HG03432 (cell line): ENCODE measurements around the gene ALLC.

Source experiments
- ATAC-seq: cut with Tn5 transposase; IDR thresholded peaks from one replicate; pipeline ENCODE4 v1.9.1; 2021; ENCODE audit warnings: mild to moderate bottlenecking, moderate library complexity; ENCODE audit not compliant: unreplicated experiment

Gene ALLC

DNA sequence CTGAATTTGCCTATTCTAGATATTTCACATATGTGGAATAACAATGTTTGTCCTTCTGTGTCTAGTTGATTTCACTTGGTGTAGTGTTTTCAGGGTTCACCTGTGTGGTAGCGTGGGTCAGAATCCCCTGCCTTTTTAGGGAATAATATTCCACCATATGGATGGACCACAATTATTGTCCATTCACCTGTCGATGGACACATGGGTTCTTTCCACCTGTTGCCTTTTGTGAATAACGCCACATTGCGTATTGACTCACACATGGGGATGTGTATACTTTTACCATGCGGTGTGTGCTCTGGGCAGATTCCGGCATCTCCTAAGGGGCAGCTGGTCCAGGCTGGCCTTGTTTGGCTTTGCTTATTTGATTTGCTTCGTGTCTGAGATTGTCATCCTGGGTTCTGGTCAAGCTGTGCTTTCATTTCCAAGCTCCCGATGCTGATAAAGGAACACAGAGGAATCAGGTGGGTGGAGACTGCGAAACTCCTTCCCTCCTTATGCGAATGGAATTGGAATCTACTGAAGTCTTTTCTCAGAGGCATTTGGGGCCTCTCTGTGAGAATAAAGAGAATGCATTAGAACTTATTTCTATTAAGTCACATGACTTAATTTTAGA lies 18.9 kb upstream of the ALLC start:
- ATAC-seq = no peak

DNA sequence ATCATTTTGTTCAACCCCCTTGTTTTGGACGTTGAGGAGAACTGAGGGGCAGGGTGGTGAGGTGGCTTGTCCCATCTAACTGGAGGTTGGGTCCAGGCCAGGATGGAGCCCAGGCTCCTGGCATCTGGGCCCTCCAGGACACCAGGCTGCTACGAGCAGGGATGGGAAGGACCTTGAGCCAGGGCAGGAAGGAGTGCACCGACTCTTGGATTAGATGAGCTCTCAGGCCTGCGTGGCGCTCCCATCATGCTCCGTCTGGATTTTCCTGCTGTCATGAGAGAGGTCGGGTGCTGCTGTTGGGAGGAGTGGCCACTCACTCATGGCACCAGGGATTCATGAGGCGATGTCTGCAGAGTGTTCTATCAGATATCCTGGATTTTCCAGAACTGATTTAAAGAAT lies 18.3 kb upstream of the ALLC start:
- no peak for ATAC-seq

DNA sequence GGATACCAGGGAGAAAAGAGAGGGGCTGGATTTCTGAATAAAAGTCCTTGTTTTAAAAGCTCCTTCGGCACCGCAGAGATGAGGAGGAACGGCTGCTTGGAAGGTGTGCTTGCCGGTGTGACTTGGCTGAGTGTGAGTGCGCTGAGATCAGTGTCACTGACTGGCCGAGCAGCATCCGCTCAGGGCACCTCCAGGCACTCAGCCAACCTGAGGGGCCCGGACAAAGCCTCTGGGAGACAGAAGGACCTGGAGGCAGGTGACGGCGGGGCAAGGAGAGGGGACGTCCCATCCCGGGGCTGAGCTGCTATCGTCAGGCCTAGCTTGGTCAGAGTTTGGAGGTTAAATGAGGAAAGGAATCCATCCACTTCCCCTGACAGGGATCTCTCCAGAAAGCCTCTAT lies 16.8 kb upstream of the ALLC start:
- ATAC-seq = no peak

DNA sequence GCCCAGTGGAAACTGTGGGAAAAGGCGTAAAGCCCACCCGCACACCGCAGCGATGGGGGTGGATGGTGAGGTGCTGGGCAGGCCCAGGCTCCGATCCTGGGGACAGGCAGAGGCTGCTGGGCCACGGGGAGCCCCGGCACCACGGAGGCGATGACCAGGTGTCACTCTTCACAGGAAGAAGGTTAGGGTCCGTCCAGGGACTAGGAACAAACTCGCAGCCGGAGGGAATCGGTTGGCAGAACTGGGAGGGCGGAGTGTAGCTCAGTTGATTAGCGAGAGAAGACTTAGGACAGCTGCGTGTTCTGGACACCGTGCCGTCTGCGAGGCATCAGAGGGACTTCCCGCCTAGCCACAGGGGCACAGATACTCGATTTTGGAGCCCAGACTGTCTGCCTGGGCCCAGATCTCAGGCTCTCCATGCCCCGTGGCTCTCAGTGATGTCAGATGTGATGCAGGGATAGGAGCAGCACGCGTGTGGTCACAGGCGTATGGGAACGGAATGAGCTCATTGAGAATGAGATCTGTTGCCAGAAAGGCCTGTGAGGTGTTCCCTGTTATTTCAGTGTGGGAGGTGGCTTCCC lies 16.1 kb upstream of the ALLC start:
- no peak for ATAC-seq

DNA sequence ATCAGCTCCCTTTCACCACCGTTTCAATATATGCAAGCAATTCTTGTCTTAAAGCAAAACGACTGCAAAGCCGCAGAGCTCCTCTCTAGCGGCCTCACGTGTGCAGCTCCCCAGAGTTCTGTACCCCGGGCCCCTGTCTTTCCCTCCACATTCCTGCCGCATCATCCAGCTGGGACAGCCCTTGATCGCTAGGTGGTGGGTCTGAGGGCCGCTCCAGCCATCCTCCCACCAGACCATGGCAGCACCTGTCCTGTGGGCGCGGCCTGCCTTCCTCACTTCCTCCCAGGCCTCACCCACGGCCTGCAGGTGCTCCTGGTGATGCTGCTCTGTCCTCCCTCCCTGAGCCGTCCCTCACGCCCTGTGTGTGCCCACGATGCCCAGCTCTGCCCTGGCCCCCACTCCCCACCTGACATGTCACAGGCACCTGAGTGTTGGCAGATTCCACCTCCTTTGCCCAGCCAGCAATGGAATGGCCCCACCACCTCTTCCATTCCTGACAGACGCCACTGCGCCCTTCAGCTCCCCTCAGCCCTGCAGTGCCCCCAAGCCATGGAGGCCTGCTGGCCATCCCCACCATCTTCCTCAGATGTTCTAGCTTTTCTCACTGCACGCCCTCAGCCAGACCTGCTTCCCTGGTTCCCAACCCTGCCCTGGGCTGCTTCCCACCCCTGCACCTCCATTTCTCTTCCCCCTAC lies 15.3 kb upstream of the ALLC start:
- no peak for ATAC-seq

DNA sequence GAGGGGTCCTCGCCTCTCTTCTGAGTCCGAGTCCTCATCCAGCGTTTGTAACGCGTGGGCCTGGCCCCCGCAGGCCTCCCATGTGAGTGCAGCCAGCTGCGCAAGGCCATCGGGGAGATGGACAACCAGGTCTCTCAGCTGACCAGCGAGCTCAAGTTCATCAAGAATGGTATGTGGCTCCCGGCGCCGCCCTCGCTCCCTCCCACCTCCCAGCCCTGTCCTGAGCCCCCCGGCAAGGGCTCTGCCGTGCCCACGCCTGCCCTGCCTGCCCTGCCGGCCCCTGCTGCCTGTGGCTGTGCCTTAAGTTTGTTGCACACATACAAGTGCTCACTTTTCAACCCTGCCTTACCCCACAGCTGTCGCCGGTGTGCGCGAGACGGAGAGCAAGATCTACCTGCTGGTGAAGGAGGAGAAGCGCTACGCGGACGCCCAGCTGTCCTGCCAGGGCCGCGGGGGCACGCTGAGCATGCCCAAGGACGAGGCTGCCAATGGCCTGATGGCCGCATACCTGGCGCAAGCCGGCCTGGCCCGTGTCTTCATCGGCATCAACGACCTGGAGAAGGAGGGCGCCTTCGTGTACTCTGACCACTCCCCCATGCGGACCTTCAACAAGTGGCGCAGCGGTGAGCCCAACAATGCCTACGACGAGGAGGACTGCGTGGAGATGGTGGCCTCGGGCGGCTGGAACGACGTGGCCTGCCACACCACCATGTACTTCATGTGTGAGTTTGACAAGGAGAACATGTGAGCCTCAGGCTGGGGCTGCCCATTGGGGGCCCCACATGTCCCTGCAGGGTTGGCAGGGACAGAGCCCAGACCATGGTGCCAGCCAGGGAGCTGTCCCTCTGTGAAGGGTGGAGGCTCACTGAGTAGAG lies 14.4 kb upstream of the ALLC start:
- ATAC-seq = no peak

- peak; percentile 57 for ATAC-seq
Measured at GRCh38 chr2:3644246-3644525, 13.8 kb upstream of the ALLC start.

DNA sequence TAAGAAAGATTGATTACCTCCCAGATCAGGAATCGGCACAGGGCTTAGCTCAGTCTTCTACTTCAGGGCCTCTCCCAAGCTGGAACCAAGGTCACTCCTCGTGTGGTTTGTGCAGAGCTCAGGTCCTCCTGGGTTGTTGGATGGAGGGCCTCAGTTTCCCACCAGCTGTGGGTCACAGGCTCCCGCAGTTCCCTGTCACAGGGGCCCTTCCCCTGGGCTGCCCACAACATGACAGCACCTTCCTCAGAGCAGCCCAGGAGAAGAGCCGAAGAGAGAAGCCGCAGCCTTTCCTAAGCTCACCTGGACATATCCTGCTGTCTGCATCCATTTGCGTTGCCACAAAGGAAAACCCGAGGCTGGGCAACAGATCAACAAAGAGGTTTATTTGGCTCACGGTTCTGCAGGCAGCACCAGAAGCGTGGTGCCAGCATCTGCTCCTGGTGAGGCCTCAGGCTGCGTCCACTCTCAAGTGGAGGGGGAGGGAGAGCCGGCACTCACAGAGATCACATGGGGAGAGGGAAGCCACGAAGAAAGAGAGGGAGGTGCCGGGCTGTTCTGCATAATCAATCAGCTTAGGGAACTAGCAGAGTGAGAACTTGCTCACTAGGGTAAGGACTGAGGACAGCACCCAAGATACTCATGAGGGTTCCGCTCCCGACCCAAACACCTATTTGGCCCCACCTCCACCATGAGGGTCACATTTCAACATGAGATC lies 13.0 kb upstream of the ALLC start:
- ATAC-seq = no peak

DNA sequence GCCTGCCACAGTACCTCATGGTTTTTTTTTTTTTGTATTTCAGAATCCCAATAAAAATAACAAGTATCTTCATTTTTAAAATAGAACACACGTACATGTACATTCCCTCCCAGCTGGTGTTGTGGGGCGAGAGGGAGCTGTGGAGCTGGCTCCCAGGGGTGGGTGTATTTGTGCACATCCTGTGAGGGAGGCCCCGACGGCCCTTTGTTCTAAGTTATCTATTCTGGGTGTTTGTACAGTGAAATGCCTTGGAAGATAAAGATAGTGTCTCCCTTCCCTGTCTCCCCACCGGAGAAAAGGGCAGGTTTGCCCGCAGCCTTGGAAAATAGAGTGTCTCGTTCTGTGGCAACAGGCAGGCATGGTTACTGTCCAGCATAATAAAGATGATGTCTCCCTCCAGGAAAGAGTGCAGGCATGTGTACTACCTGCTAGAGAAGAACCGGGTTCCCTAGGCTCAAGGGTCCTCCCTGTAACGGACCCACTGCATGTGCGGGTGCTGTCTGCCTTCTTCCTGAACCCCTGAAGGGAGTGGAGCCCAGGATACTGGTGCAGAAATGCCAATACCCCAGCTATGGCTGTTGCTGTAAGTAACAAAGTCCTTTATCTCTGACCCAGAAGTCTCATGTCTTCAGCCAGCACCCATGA lies 12.1 kb upstream of the ALLC start:
- ATAC-seq = no peak

DNA sequence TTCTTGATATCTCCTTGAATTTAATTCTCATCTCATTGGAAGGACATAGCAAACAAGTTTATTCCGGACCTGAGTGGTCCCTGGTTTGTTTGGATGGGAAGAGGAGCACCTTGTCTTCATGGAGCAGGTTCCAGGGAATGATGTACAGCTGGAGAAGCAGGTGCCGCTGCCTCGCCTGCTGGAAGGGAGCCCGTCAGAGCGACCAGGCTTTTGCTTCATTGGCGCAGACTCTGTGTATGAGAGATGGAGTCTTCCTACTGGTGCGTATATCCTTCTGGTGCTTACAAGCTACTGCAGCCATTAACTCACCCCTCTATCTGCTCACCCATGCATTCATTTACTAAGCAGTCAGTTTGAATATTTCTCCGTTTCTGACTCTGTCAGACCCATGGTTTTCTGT lies 11.6 kb upstream of the ALLC start:
- ATAC-seq = no peak

DNA sequence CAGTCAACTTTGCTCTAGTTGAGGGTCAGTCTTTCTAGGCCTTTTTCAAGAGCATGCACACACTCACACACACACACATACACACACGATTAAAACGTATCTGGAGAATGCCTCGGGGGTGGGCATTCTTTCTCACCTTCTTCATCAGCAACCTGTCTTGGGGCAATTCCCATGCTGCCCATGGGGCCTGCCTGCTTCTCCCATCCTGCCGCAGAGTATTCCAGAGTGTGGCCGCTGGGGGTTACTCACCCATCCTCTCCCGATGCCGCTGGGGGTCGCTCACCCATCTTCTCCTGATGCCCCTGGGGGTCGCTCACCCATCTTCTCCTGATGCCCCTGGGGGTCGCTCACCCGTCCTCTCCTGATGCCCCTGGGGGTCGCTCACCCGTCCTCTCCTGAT lies 10.8 kb upstream of the ALLC start:
- no peak for ATAC-seq

DNA sequence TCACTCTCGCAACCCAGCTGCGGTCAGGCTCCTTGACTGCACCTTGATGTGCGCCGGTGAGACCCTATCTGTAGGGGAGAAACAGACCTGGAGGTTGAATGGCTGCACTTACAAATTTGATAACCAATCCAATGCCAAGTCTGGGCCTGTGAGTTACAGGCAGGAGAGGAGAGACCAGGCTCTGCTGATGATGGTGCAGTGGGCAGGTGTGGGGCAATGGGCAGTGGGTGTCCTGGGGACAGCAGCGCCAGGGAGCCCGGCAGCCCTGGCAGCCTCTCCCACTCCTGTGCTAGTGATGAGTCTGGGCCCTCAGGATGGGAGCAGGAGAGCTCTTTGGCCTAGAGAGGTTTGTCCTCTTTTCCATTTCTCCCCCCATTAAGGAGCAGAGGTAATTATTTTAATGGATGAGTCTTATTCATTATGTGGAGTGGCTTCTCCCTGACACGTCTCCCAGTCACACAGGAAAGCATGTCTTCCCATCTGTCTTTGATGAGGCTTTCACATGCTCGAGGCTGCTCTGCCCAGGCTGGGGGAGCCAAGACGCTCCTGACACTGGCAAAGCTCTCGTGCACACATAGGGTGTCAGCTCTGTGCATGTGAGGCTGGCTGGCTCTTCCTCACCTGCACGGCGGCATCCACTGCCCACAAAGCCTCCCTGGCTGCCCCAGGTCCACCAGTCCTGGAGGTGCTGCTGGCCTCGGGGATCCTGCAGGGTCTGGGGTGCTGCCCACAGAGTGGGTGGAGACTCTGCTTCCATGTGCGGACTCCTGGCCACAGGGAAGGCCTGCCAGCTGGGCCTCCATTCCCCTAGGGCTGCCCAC lies 10.0 kb upstream of the ALLC start:
- no peak for ATAC-seq

GRCh38 chr2:3648652-3649177 lies 9.3 kb upstream of the ALLC start:
- ATAC-seq = no peak

- ATAC-seq = no peak
Measured at GRCh38 chr2:3649581-3649980, 8.4 kb upstream of the ALLC start.

GRCh38 chr2:3650140-3650920 lies 7.7 kb upstream of the ALLC start:
- no peak for ATAC-seq

DNA sequence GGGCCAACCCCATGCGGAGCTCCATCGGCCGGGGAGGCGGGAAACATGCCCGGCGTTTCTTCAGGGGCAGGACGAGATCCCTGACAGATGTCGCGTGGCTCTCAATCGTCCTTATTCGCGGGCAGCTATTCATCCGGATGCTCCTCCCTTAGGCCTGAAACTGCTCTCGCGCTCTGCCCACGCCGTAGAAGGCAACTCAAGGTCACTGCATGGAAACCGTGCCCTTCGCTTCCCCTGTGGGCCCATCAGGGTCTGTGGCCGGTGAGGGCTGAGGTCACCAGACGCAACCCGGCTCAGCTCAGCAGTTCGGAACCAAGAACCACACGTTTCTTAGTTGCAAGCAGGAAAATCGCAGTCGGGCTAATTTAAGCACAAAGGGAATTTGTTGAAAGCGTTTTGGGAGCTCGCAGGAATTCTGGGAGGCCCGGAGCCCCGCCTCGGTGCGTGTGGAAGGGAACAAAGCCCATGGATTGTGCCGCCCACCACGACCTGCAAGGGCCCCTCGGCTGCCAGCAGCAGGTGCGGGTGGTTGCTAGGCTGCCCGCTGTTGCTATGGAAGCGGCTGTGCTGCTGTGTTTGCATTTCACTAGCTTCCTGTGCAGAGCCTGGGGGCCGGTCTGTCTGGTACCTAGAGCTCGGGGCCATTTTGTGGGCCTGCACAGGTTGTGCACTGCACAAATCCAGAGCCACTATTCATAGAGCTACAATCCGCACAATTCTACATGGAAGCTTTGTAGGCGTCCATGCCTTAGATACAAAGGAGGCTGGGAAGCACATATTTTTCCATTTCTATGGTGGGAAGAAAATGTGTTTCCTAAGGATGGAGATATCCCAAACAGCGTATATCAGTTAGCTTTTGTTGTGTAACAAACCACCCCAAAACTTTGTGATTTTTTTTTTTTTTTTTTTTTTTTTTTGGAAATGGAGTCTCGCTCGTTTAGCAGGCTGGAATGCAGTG lies 6.0 kb upstream of the ALLC start:
- ATAC-seq = peak; percentile 72

GRCh38 chr2:3652896-3653625 lies 4.9 kb upstream of the ALLC start:
- no peak for ATAC-seq
